GM18511 (cell line): ENCODE measurements around the gene IFIT1B.
"Not testable (repeated sequence)": the region's sequence is repeated elsewhere in the genome, so short reads cannot be mapped to it uniquely, and the experiment has no call there.

Source experiments
- ATAC-seq: cut with Tn5 transposase; IDR thresholded peaks from one replicate; pipeline ENCODE4 v1.9.1; 2021; ENCODE audit warnings: mild to moderate bottlenecking, moderate library complexity; ENCODE audit not compliant: unreplicated experiment

IFIT1B gene

DNA sequence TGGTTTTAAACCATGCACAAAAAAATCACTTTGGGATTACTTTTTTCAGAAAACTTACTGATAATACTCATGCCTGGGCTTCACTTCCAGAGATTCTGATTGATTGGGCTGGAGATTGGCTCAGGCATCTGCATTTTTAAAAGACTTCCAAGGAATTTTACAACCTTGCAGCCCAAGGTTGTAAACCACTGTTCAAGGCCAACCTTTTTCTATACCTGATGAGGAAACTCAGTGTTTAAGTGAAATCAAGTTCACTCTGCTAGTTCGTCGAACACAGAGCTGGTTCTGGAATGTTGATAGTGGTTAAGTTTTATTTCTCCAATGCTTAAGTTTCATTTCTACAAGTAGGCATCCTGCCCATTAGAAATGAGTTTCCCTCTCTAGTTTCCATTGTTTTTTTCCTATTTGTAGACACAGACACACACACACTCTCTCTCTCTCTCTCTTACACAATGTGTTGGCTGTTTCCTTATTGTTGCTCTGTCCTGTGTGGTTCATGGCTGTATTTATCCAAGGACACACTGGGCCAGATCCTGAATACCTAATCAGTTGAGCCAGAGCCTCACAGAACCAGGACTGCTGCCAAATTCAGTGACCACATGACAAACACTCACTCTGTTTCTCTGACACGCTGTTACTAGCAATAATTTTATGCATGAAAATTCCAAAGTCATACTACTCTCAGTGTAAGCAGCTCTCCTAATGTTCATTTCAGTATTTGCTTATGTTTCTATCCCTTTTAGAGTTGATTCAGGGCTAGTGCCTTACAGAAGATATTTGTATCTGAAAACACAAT lies 3.7 kb upstream of the IFIT1B start:
- no peak for ATAC-seq

DNA sequence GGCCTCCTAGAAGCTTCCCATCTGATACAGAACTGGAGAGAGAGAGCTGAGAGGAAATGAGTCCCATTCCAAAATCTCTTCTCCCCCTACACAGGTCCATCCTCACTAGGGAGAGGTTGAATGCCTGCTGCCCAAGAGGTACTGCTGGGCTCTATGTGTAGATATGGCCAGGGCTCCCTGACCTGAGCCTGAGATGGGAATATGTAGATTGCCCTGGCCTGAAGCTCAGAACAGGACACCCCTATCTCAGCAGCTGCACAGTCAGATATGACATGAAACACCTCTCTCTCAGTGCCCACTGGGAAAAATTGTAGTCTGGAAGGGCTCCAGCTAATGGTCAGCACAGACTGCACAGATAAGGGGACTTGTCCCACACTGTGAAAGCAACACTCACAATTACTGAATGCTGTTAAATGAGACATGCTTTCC lies 3.1 kb upstream of the IFIT1B start:
- ATAC-seq = no peak

DNA sequence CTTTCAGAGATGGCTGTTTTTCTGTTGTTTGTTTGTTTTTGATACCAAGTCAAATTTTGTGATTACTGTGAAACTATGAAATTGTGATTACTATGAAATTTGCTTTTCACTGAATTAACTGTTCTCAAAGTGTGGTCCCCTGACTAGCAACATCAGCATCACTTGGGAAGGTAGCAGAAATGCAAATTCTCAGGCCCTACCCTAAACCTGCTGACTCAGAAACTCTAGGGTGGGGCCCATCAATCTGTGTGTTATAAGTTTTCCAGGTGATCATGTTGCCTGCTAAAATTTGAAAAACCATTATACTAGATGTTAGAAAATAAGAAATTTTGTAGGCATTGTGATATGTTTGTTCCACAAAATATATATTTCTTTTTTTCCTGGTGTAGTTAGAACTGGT lies 1.2 kb downstream of the IFIT1B start:
- ATAC-seq = no peak

DNA sequence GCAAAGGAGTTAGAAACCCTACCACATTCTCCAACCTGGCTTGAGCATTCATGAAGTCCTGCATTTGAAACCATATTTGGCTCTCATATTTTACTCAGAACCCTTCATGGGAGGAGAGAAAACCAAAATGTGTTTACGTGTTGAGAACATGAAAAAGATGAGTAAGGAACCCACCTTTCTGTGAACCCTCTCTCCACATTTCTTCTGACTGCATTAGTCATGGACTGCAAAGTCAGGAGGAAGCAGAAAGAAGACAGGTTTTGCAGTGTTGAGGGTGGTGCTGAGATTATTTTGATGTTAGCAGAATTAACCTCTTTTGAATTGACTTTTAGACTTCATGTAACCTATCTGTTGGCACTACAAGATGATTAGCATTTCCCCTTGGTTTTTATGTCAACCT lies 4.9 kb downstream of the IFIT1B start:
- ATAC-seq = no peak

DNA sequence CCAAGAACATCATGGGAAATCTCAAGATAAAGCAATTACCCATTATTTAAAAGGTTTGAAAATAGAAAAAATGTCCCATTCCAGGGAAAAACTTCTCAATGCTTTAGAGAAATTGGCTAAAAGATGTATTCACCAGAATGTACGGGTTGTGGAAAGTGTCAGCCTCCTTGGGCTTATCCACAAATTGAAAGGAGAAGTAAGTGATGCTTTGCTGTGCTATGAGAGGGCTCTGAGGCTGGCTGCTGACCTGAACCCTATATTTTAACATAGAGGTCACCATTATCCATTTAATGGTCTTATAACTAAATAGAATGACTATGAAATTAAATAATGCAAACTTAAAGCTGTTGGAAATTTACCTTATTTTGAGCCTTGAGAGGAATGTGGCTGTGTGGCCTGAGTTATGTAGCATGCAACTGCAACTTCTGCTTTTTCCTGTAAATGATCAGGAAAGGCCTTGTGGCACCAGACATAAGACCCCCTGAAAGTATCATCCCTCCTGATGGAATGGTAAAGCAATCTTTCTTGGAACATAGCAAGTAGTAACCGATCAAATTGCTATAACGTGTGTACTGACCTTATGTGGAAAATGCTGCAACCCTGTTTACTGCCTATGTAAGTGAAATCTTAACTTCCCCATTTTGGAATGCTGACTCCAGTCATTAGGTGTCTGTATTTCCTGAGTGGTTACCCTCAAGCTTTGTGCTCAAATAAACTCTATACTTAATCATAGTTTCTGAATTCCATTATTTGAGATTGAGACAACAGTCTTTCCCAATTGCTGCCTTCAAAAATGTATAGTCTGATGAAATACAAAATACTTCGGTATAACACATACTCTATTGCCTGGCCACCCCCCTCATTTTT lies 6.9 kb downstream of the IFIT1B start:
- ATAC-seq = no peak

DNA sequence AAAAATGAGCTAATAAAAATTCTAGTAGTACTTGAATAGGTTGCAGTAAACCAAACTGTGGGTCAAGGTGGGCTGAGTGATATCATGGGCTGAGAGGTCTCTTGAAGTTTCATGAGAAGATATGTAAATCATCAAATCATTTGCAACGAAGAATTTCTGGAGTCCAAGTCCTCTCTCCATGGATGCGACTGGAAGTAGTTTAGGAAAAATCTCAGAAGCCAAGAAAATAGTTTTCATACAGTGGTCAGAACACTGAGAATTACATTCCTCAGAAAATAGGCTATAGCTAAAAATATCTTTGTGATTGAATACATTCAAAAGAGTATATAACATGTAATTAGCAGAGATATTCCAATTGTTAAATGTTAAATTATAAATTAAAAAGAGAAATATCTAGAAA lies 10.9 kb downstream of the IFIT1B start:
- ATAC-seq = no peak

DNA sequence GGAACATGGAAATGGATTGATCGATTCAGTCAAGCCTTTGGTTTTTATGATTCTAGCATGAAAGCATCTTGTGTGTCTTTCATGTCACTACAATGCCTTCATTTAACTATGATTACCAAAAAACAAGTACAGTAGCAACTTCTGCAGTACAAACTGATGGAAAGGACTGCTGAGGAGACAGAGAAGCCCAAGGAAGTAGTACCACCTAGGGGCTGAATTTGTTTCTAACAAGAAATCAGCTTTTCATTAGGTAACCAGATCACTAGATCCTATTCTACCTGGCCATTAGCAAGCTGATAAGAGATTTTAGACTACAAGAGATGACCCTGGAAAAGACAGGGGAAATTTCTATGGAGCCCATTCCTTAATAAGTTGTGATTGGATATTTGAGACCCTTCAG lies 11.4 kb downstream of the IFIT1B start:
- ATAC-seq = no peak

DNA sequence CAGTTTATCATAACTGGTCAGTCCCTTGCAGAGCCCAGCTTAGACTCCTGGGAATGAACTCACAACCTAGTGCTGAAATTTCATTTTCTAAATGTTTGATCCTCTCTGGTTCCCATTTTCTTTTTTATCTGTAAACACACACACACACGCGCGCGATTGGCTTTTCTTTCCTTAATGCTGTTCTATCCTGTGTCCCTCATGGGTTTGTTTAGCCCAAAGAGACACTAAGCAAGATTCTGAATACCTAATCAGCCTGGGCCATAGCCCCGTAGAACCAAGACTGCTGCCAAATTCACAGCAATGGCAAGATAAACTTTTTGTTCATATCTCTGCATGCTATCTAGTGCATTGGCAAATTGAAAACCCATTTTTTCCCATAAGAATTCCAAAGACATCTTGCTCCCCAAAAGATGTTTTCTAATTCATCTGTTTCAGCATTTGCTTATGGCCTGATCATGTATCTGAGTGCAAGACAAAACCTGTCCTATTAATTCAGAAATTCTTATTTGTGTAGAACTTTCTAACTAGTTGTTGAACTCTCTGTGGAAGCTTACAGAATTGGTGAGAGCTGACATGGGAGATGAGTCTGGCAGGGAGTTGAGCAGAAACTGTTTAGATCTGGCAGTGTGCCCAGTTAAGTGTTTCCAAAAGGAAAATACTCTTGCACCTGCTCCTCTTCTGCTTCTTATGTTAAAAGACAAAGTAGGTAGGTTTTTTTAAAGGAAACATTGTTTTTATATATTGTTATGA lies 12.8 kb downstream of the IFIT1B start:
- no peak for ATAC-seq

DNA sequence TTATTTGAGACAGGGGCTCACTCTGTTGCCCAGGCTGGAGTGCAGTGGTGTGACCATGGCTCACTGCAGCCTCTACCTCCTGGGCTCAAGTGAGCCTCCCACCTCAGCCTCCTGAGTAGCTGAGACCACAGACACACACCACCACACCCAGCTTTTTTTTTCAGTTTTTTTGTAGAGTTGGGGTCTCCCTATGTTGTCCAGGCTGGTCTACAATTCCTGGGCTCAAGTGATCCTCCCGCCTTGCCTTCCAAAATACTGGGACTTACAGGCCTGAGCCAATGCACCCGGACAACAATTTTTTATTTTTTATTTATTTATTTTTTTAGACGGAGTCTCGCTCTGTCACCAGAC lies 13.3 kb downstream of the IFIT1B start:
- ATAC-seq = not testable (repeated sequence)

DNA sequence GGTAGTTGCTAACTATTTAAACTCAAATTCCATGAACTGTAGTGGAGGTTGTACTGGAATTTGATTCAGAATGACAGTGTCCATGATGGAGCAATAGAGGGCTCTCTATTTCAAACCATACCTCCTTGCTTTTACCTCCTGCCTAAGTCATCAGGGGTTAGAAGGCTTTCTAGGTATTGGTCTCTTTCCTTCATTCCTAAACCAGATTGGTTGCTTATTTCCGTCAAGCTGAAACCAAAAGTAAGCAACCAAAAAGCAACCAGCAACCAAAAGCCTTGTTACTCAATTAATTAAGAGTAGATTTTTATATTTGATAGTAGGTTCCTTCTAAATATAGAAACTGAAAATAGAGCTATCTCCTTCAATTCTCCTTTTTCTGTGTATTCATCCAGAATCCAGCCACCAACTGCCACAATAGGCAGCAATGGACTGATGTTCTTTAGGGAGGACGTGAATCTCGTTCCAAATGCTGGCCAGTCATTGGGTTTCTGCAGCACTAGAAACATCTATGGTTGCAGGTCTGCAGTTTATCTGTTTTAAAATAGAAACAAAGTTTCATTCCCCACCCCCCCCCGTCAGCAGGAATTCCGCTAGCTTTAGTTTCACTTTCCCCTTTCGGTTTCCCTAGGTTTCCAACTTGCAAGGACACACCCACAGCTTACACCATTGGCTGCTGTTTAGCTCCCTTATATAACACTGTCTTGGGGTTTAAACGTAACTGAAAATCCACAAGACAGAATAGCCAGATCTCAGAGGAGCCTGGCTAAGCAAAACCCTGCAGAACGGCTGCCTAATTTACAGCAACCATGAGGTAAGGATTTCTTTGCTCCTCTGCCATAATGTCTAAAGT lies 14.3 kb downstream of the IFIT1B start, which contains the start of gene IFIT1:
IFIT1 (plus strand) TSS at position 717 of the 850 bp plus-strand sequence; CDS start at position 807, 90 bp downstream.
- ATAC-seq = peak; percentile 88

DNA sequence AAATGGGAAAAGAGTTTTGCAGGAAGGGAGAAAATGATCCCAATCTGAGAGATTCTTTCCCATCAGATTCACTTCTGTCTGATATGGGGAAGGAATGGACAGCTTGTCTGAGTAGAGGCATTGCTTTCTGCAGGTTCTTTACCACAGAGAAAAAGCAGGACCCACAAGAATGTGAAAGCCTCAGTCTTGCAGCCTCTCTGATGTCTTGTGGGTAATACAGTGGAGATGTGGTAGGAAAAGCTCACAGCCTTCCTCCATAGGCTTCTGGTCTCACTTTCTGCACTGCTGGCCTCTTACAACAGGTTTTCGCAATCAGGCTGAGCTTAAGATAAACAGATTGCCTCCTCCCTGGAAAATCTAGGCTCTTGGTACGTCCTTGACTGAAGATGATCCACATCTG lies 15.1 kb downstream of the IFIT1B start:
- ATAC-seq = peak; percentile 60

DNA sequence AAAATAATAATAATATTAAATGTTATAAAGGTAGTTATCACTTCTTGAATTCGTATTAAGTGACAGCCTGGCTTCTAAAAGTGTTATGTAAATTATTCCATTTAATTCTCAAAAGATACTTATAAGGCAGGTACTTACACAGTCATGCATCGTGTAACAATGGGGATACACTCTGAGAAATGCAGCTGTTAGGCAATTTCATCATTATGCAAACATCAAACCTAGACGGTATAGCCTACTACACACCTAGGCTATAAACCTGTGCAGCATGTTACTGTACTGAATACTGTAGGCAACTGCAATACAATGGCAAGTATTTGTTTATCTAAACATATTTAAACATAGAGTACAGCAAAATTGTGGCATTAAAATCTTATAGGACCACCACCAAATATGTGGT lies 16.0 kb downstream of the IFIT1B start:
- no peak for ATAC-seq

DNA sequence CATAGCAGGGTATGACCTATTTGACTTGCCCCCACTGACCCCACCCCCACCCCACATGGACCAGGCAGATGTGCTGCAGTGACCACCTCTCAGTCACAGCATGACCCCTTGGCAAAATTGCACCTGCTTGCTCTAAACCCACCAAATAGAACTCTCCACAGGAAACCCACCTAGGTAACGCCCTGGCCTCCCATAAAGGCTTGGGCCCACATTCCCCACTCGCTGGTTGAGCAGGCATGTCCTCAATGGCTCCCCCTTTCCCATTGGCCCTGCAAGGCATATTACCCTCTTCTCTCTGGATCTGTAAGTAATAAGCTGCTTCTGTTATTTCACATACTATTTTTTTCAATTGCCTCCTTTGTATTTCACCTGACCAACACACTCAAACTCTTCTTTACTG lies 17.3 kb downstream of the IFIT1B start:
- ATAC-seq = no peak

DNA sequence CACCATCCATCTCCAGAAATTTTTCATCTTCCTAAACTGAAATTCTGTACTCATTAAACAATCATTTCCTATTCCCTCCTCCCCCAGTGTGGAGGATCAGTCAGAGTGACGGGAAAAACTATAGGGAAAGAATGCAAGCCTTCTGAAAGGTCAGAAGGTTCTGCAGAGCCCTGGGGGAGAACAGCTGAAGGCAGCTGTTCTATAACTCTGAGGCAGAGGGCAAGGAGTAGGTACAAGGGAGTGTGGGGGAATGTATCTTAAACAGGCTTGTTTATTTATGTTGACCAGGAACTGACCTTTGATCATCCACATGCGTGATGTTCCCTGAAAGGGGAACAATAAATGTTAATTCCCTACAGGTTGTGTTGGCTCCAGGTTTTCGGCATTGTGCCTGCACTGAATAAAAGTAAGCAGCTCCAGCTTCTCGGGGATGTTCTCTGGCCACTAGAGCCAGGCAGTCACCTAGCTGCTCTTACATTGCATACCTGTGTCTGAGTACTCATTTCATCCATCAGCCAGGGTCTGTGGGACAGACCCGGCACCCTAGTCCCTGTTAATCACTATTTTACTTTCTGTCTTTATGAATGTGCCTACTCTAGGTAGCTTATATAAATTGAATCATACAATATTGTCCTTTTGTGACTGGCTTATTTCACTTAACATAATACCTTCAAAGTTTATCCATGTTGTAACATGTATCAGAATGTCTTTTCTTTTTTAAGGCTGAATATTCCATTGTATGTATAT lies 20.3 kb downstream of the IFIT1B start:
- ATAC-seq = no peak

DNA sequence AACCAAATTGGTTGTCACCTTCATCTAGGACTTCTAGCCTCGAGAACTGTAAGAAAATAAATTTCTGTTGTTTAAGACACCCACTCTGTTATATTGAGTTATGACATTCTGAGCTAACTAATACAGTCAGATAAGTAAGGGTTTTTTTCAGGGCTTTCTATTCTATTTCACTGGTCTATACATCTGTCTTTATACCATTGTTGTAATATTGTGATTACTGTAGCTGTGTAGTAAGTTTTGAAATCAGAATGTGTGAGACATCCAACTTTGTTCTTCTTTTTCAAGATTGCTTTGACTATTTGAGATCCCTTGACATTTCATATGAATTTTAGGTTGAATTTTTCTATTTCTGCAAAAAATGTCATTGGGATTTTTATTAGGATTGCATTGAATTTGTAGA lies 22.1 kb downstream of the IFIT1B start:
- no peak for ATAC-seq

DNA sequence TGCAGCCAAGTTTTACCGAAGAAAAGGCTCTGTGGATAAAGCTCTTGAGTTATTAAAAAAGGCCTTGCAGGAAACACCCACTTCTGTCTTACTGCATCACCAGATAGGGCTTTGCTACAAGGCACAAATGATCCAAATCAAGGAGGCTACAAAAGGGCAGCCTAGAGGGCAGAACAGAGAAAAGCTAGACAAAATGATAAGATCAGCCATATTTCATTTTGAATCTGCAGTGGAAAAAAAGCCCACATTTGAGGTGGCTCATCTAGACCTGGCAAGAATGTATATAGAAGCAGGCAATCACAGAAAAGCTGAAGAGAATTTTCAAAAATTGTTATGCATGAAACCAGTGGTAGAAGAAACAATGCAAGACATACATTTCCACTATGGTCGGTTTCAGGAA lies 25.2 kb downstream of the IFIT1B start:
- ATAC-seq = no peak

DNA sequence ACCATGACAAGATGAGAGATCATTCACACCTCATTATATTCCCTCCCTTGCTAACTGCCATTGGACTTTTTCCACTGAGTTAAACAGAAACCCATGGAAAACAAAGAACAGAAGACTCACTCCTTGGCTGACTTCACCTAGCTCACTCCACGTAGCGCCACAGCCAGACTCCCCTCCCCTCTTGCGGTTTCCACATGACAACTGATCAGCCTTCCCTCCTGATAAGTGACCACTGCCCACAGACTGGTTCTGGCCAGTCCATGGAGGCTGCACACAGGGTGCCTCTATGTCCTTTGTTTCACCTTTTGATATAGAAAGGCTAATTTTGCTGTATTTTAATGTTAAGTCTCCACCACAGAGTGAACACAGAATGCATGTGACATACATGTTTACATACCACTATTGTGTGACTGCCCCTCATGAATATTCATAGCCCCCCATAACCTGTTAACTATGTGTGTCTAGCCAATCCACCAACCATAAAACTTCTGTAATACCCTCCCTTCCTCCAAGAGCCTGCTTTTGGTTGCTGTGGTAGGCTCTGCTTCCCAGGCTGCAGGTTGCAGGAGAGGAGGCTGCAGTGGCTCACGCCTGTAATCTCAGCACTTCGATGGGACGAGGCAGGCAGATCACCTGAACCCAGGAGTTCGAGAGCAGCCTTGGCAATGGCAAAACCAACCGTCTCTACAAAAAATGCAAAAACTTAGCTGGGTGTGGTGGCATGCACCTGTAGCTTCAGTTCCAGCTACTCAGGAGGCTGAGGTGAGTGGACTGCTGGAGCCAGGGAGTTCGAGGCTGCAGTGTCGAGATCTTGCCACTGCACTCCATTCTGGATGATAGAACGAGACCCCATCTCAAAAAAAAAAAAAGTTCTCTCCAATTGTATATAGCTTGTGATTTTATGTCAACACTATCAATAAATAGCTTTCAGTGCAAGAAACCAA lies 26.5 kb downstream of the IFIT1B start:
- no peak for ATAC-seq

DNA sequence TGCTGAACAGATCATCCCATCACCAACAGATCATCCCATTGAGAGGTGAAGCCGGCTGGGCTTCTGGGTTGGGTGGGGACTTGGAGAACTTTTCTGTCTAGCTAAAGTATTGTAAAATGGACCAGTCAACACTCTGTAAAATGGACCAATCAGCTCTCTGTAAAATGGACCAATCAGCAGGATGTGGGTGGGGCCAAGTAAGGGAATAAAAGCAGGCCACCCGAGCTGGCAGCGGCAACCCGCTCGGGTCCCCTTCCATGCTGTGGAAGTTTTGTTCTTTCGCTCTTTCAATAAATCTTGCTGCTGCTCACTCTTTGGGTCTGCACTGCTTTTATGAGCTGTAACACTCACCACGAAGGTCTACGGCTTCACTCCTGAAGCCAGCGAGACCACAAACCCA lies 28.3 kb downstream of the IFIT1B start:
- not testable (repeated sequence) for ATAC-seq

DNA sequence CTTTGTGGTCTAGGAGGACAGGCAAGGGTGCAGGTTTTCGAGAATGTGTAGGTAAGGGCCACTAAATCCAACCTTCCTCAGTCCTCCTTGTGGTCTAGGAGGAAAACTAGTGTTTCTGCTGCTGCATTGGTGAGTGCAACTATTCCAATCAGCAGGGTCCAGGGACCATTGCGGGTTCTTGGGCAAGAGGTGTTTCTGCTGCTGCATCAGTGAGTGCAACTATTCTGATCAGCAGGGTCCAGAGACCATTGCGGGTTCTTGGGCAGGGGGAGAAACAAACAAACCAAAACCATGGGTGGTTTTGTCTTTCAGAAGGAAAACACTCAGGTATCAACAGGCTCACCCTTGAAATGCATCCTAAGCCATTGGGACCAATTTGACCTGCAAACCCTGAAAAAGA lies 29.9 kb downstream of the IFIT1B start:
- not testable (repeated sequence) for ATAC-seq
